MM.1S (cell line): Measurements from ENCODE around the gene OLFM4.

Experiments used
- DNase-seq: peaks from one replicate; pipeline ENCODE4 v3.0.0-alpha.2; 2015
- H2AFZ ChIP-seq: fragments of 300-600 bp; sonication (generic); 2 replicates; pipeline ENCODE4 v1.6.0; 2016; ENCODE audit warnings: antibody characterized with exemption, low read length
- H3F3A ChIP-seq: fragments of 300-600 bp; sonication (generic); 2 replicates; pipeline ENCODE4 v1.6.1; 2016; ENCODE audit warnings: mild to moderate bottlenecking, antibody characterized with exemption, low read length, moderate library complexity, mixed read lengths; ENCODE audit not compliant: insufficient read depth
- H3K27ac ChIP-seq: fragments of 300-600 bp; sonication (generic); 2 replicates; pipeline ENCODE4 v1.5.1; 2016; ENCODE audit warnings: mild to moderate bottlenecking, low read length
- H3K27me3 ChIP-seq: fragments of 300-600 bp; sonication (generic); replicated peaks from 2 replicates; pipeline ENCODE4 v1.6.0; 2016; ENCODE audit warnings: low read length; ENCODE audit not compliant: insufficient read depth
- H3K36me3 ChIP-seq: fragments of 300-600 bp; sonication (generic); replicated peaks from 2 replicates; pipeline ENCODE4 v1.6.1; 2016; ENCODE audit warnings: mild to moderate bottlenecking, low read length, mixed read lengths; ENCODE audit not compliant: insufficient read depth
- H3K4me1 ChIP-seq: fragments of 300-600 bp; sonication (generic); 2 replicates; pipeline ENCODE4 v1.6.1; 2016; ENCODE audit warnings: low read length, mixed read lengths
- H3K4me2 ChIP-seq: fragments of 300-600 bp; sonication (generic); 2 replicates; pipeline ENCODE4 v1.6.0; 2016; ENCODE audit warnings: low read depth, low read length
- H3K4me3 ChIP-seq: fragments of 300-600 bp; sonication (generic); 2 replicates; pipeline ENCODE4 v1.5.1; 2016; ENCODE audit warnings: low read length, mixed read lengths
- H3K79me2 ChIP-seq: fragments of 300-600 bp; sonication (generic); 2 replicates; pipeline ENCODE4 v1.6.1; 2016; ENCODE audit warnings: mixed run types, low read length, mixed read lengths
- H3K9ac ChIP-seq: fragments of 300-600 bp; sonication (generic); 2 replicates; pipeline ENCODE4 v1.6.1; 2016; ENCODE audit warnings: low read length, mixed read lengths
- H3K9me2 ChIP-seq: fragments of 300-600 bp; sonication (generic); replicated peaks from 2 replicates; pipeline ENCODE4 v1.6.1; 2016; ENCODE audit warnings: mild to moderate bottlenecking, low read length, mixed read lengths; ENCODE audit not compliant: insufficient read depth
- H3K9me3 ChIP-seq: fragments of 300-600 bp; sonication (generic); replicated peaks from 2 replicates; pipeline ENCODE4 v1.6.1; 2016; ENCODE audit warnings: mild to moderate bottlenecking, low read length, mixed read lengths; ENCODE audit not compliant: insufficient read depth
- H4K20me1 ChIP-seq: fragments of 300-600 bp; sonication (generic); 2 replicates; pipeline ENCODE4 v1.6.1; 2016; ENCODE audit warnings: mild to moderate bottlenecking, low read length, moderate library complexity, mixed read lengths; ENCODE audit not compliant: insufficient read depth
- CTCF ChIP-seq: fragments of 300-600 bp; sonication (generic); IDR thresholded peaks from 2 replicates; pipeline ENCODE4 v1.5.1; 2016; ENCODE audit warnings: antibody characterized with exemption, low read length, mixed read lengths
- EZH2 ChIP-seq: fragments of 300-600 bp; sonication (generic); optimal IDR thresholded peaks from 2 replicates; pipeline ENCODE3; 2017; ENCODE audit warnings: low read depth, mild to moderate bottlenecking, antibody characterized with exemption, low read length, mixed read lengths
- EZH2phosphoT487 ChIP-seq: fragments of 300-600 bp; sonication (generic); IDR thresholded peaks from 2 replicates; pipeline ENCODE4 v1.6.1; 2018; ENCODE audit warnings: antibody characterized with exemption, low read length

OLFM4 gene

DNA sequence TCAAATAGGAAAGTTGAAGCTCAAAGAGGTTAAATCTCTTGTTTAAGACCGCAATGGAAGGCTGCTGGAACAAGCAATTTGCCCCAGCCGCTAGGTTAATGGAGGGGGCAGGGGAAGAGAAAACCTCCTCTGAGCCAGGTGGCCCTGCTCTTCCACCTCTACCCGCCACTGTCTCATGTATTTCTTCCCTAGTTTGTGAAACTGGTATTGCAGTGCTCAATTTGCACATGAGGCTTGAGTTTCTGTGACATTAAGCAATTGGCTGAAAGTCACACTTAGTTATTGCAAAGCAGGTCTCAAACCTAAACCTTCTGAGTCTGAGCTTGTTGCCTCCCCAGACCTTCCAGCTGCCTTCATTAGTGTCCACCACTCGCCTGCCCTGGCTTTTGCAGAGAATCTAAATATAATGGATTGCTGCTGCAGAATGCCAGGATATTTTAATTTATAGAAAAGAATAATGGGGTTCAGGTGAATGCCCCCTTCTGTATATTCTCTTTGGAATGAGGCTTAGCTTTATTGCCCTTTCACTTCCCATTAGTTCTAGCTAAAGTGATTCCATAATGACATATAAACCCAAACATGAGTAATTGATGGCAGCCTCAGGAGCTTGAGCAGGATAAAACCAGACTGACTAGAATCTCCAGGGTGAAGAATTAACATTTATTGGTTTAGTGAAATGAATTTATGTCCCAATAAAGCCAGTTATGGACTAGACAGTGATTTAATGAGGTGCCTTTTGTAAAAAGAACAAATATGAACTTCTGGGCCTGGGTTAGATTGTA, 27.0 kb upstream of the OLFM4 start:
- Histone ChIP-seq H3K9me3 (no peaks in the 10 kb centered on the region), H3K79me2 (no peaks in the 10 kb centered on the region), H3F3A (no peaks in the 10 kb centered on the region), H2AFZ (no peak overlapping the region), H3K36me3 (no peaks in the 10 kb centered on the region), H4K20me1 (no peaks in the 10 kb centered on the region), H3K9me2 (no peaks in the 10 kb centered on the region), H3K4me1 (no peaks in the 10 kb centered on the region), H3K4me2 (no peak overlapping the region), H3K4me3 (no peak overlapping the region), H3K27ac (no peak overlapping the region), H3K9ac (no peak overlapping the region), H3K27me3 (no peaks in the 10 kb centered on the region)
- no peak for TF ChIP-seq EZH2phosphoT487
- TF ChIP-seq CTCF: no peak
- TF ChIP-seq EZH2: no peak
- DNase-seq: no peak

DNA sequence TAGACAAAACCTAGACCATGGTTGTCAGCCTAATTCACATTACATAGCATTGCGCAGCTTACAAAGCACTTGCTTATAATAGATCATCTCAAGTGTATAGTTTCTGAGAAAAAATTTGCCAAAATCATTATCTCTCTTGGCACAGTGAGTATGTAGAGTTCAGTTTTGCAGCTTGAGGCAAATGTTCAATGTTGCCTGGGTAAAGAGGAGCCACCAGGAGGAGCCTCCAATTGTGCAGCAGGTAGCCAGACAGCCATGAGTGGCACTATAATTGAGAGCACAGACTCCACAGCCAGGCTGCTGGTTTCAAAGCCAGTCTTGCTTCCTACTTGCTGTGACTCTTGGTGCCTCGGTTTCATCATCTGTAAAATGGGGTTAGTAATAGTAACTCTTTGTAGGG, 24.0 kb upstream of the OLFM4 start:
- H3K4me3 ChIP-seq: no peak overlapping the region
- no peaks in the 10 kb centered on the region for H3K27me3 ChIP-seq
- no peaks in the 10 kb centered on the region for H3K9me3 ChIP-seq
- no peaks in the 10 kb centered on the region for H4K20me1 ChIP-seq
- H3K4me1 ChIP-seq: no peaks in the 10 kb centered on the region
- H3K27ac ChIP-seq: no peak overlapping the region
- no peak overlapping the region for H3K9ac ChIP-seq
- H3K36me3 ChIP-seq: no peaks in the 10 kb centered on the region
- no peaks in the 10 kb centered on the region for H3F3A ChIP-seq
- H3K79me2 ChIP-seq: no peaks in the 10 kb centered on the region
- H3K9me2 ChIP-seq: no peaks in the 10 kb centered on the region
- TF ChIP-seq EZH2: no peak
- no peak for TF ChIP-seq EZH2phosphoT487
- no peak for TF ChIP-seq CTCF
- DNase-seq: no peak
- no peak overlapping the region for H3K4me2 ChIP-seq
- no peak overlapping the region for H2AFZ ChIP-seq

- Histone ChIP-seq H3K27ac (no peak overlapping the region), H3K27me3 (no peaks in the 10 kb centered on the region), H3K36me3 (no peaks in the 10 kb centered on the region), H3K79me2 (no peaks in the 10 kb centered on the region), H3K4me1 (no peaks in the 10 kb centered on the region), H3K4me2 (no peak overlapping the region), H3F3A (no peaks in the 10 kb centered on the region), H3K4me3 (no peak overlapping the region), H2AFZ (no peak overlapping the region), H3K9me2 (no peaks in the 10 kb centered on the region), H3K9me3 (no peaks in the 10 kb centered on the region), H4K20me1 (no peaks in the 10 kb centered on the region), H3K9ac (no peak overlapping the region)
- no peak for DNase-seq
- TF ChIP-seq CTCF (no peak), EZH2phosphoT487 (no peak), EZH2 (no peak)
These were observed 23.0 kb upstream of the OLFM4 start for GRCh38 chr13:53005626-53006025.
